ENCODE data around the gene RTKN.

GRCh38 chr2:74430502-74430901, 11.2 kb downstream of the RTKN start:
- TF ChIP-seq CTCF (IDR thresholded peaks at IDR 0.05) (no peak), POLR2A (IDR thresholded peaks at IDR 0.05) (no peak)

All from heart left ventricle (tissue), 13 donors.